Endothelial cell of umbilical vein (primary cell): ENCODE measurements around the gene TBC1D17. TPM values are rescaled to one million over a fixed set of nuclear protein-coding genes. Genes with fewer than 3 reads are reported as not detected.

Experiments used
- BruUV-seq: library from RNA; stranded (reverse); fragments of 400-500 nt; replicated peaks from 2 replicates; lab custom pipeline; 2021; lab: Mats Ljungman, UMichigan
- CTCF ChIA-PET: fragments of 300-600, 350-600 bp; sonication (Branson Sonifier 250); formaldehyde crosslinking; loops from one replicate; lab custom pipeline; 2021; ENCODE audit warnings: antibody characterized with exemption, inconsistent platforms; lab: Charles Lee
- POLR2A ChIA-PET: fragments of 300-600, 350-600 bp; sonication (Branson Sonifier 250); formaldehyde crosslinking; loops from one replicate; lab custom pipeline; 2021; ENCODE audit warnings: antibody characterized with exemption, inconsistent platforms; lab: Charles Lee
- DNase-seq: peaks from one replicate; pipeline ENCODE4 v3.0.0-alpha.2; 2011; ENCODE audit warnings: low read depth, low spot score
- FAIRE-seq: peaks from 2 replicates; lab custom pipeline; 2011; peaks lifted over from hg19 to GRCh38; lab: Jason Lieb, UNC
- H2AFZ ChIP-seq: 2 replicates; pipeline ENCODE4 v1.6.0; 2012; ENCODE audit warnings: low read depth, low read length, control low read depth, inconsistent platforms
- H3K27ac ChIP-seq: 2 replicates; pipeline ENCODE4 v1.5.1; 2011; ENCODE audit warnings: low read depth, mild to moderate bottlenecking, control low read depth, low read length, moderate library complexity; ENCODE audit not compliant: insufficient read depth
- H3K27me3 ChIP-seq, 2 experiments: 2 replicates each; pipeline versions ENCODE4 v1.6.0 to v1.6.1; 2011; ENCODE audit warnings: low read length in 2 of 2, mixed read lengths in 1 of 2; ENCODE audit not compliant: control insufficient read depth in 2 of 2, insufficient read depth in 2 of 2
- H3K36me3 ChIP-seq, 2 experiments: 2 replicates in 1 of 2; 3 replicates in 1 of 2; pipeline ENCODE4 v1.5.1; 2011; ENCODE audit warnings: low read length in 2 of 2, mild to moderate bottlenecking in 1 of 2, moderate library complexity in 1 of 2; ENCODE audit not compliant: control insufficient read depth in 2 of 2, insufficient read depth in 2 of 2; ENCODE audit errors: extremely low read depth in 1 of 2
- H3K4me1 ChIP-seq: 3 replicates; pipeline ENCODE4 v1.5.1; 2011; ENCODE audit warnings: mild to moderate bottlenecking, low read length; ENCODE audit not compliant: control insufficient read depth, insufficient read depth; ENCODE audit errors: extremely low read depth
- H3K4me2 ChIP-seq: 2 replicates; pipeline ENCODE4 v1.6.1; 2011; ENCODE audit warnings: low read length, control low read depth, mixed read lengths; ENCODE audit not compliant: insufficient read depth
- H3K4me3 ChIP-seq, 3 experiments: fragments of 200-600 bp in 1 of 3; sonication (generic), shearing (Covaris generic) in 1 of 3; replicated peaks in 1 of 3; 2 replicates each; pipeline ENCODE4 v1.5.1; 2011 to 2016; ENCODE audit warnings: control low read depth in 3 of 3, low read length in 3 of 3, mild to moderate bottlenecking in 2 of 3, inconsistent platforms in 1 of 3, low read depth in 1 of 3, moderate library complexity in 1 of 3; ENCODE audit not compliant: insufficient read depth in 1 of 3
- H3K79me2 ChIP-seq: 2 replicates; pipeline ENCODE4 v1.6.0; 2012; ENCODE audit warnings: low read length, inconsistent platforms; ENCODE audit not compliant: control insufficient read depth, insufficient read depth
- H3K9ac ChIP-seq: replicated peaks from 2 replicates; pipeline ENCODE3; 2011; ENCODE audit warnings: low read length, control low read depth; ENCODE audit not compliant: insufficient read depth; ENCODE audit errors: extremely low read depth
- H3K9me1 ChIP-seq: replicated peaks from 3 replicates; pipeline ENCODE4 v1.6.0; 2011; ENCODE audit warnings: mild to moderate bottlenecking, low read length; ENCODE audit not compliant: control insufficient read depth, insufficient read depth; ENCODE audit errors: extremely low read depth
- H3K9me3 ChIP-seq: replicated peaks from 2 replicates; pipeline ENCODE4 v1.5.1; 2012; ENCODE audit warnings: low read length, inconsistent platforms; ENCODE audit not compliant: control insufficient read depth, insufficient read depth
- H4K20me1 ChIP-seq: replicated peaks from 2 replicates; pipeline ENCODE3; 2011; ENCODE audit warnings: mild to moderate bottlenecking, low read length; ENCODE audit not compliant: control insufficient read depth, insufficient read depth; ENCODE audit errors: extremely low read depth
- CTCF ChIP-seq, 2 donors: IDR thresholded peaks; 1 replicate in 1 of 2; 2 replicates in 1 of 2; pipeline ENCODE4 v1.5.1; 2011; ENCODE audit warnings: low read length in 2 of 2, mild to moderate bottlenecking in 2 of 2, moderate library complexity in 2 of 2, control low read depth in 1 of 2, inconsistent platforms in 1 of 2, low read depth in 1 of 2; ENCODE audit not compliant: insufficient read depth in 1 of 2; ENCODE audit errors: extremely low read depth in 1 of 2
- EZH2 ChIP-seq: IDR thresholded peaks from 2 replicates; pipeline ENCODE4 v1.6.1; 2012; ENCODE audit warnings: borderline replicate concordance, low read depth, mild to moderate bottlenecking, moderate library complexity, low read length, inconsistent platforms; ENCODE audit not compliant: severe bottlenecking
- FOS ChIP-seq: IDR thresholded peaks from 2 replicates; pipeline ENCODE4 v1.6.1; 2011; ENCODE audit warnings: mild to moderate bottlenecking, low read length, moderate library complexity, borderline replicate concordance; ENCODE audit not compliant: insufficient read depth
- GATA2 ChIP-seq: IDR thresholded peaks from 2 replicates; pipeline ENCODE4 v1.7.0; 2011; ENCODE audit warnings: low read depth, mild to moderate bottlenecking, moderate library complexity, mixed read lengths, low read length; ENCODE audit not compliant: insufficient read length, insufficient read depth
- JUN ChIP-seq: IDR thresholded peaks from 2 replicates; pipeline ENCODE4 v1.6.1; 2011; ENCODE audit warnings: borderline replicate concordance, low read depth; ENCODE audit not compliant: insufficient read length, insufficient read depth
- MAX ChIP-seq: IDR thresholded peaks from 2 replicates; pipeline ENCODE4 v1.6.1; 2011; ENCODE audit not compliant: insufficient read depth, insufficient read length
- MYC ChIP-seq: IDR thresholded peaks from one replicate; pipeline ENCODE4 v1.6.1; 2011; ENCODE audit warnings: mild to moderate bottlenecking, low read depth, low read length
- POLR2AphosphoS5 ChIP-seq: IDR thresholded peaks from 2 replicates; pipeline ENCODE4 v1.6.1; 2012; ENCODE audit warnings: low read depth, mild to moderate bottlenecking, control low read depth, low read length, moderate library complexity; ENCODE audit not compliant: insufficient read depth
- dilution Hi-C: fragments of 300-500 bp; cut with MboI; formaldehyde crosslinking; loops from one replicate; pipeline ENCODE4 v1.15.0; 2019; ENCODE audit warnings: low sequenced_read_pairs; ENCODE audit not compliant: extremely low pct_ligation_motif_present
- intact Hi-C: fragments of 100-400 bp; cut with micrococcal nuclease; formaldehyde crosslinking; loops from one replicate; pipeline ENCODE4 v1.10.0; 2022
- polyA plus RNA-seq, 4 experiments: library from polyadenylated mRNA; depleted of rRNA in 3 of 4; stranded (reverse) in 3 of 4; unstranded in 1 of 4; fragments of >200 nt; gene quantifications; 2 replicates each; pipeline versions ENCODE4 v1.2.1 to v1.2.3, GENCODE V29; 2011 to 2012; ENCODE audit warnings: missing spikeins in 1 of 4
- total RNA-seq: library from RNA; stranded (reverse); gene quantifications from 2 replicates; pipeline ENCODE4 v1.2.3, GENCODE V29; 2021

Gene TBC1D17
- total and polyA plus RNA-seq, 2 donors (not counting 3 experiments of a cell fraction or from before 2014, with no cell fraction given): 34.2 to 39.3 TPM

- Histone ChIP-seq H3K9me1 (no peaks in the 10 kb centered on the region), H3K27me3 (no peaks in the 10 kb centered on the region), H3K79me2 (no peaks in the 10 kb centered on the region), H3K4me1 (peaks cover 3% of the 10 kb centered on the region), H3K9me3 (no peaks in the 10 kb centered on the region), H4K20me1 (no peaks in the 10 kb centered on the region), H2AFZ (peak overlapping the region; percentile 77), H3K27ac (no peak overlapping the region), H3K4me3 (no peak overlapping the region), H3K36me3 (peaks cover 2% of the 10 kb centered on the region in 2 experiments), H3K4me2 (no peak overlapping the region), H3K9ac (no peak overlapping the region)
- FAIRE-seq: peak; percentile 59
- ChIA-PET CTCF (interaction anchor here (0.5 to 1.0 kb wide), 2 partner anchors 39 to 139 kb away, joined by 3 read pairs; partner anchors contain the start of gene ATF5), POLR2A (no interaction called here)
- dilution Hi-C loops: no loop called here
- DNase-seq: peak; percentile 79
- intact Hi-C loops: loop anchor here (1.0 kb wide), 2 partner anchors 12 to 40 kb away; no protein-coding TSS in a partner anchor
- no TSS peak for BruUV-seq
- no peak for TF ChIP-seq FOS
- TF ChIP-seq JUN: no peak
- peak; percentile 99 for TF ChIP-seq MAX
- TF ChIP-seq POLR2AphosphoS5: peak; percentile 67
- TF ChIP-seq GATA2: no peak
- peak; percentile 92 to 93 for TF ChIP-seq CTCF (IDR thresholded peaks at IDR 0.05; ENCODE audit: extremely low read depth in 1 of 2, insufficient read depth in 1 of 2, low read depth in 1 of 2, low read length in 2 of 2)
- peak; percentile 99 for TF ChIP-seq MYC
- no peak for TF ChIP-seq EZH2
Measured at GRCh38 chr19:49889687-49890348, 12.3 kb downstream of the TBC1D17 start.
